ENCODE data around the gene CDCA4. TPM values are rescaled to one million over a fixed set of nuclear protein-coding genes. Genes with fewer than 3 reads are reported as not detected.

The CDCA4 gene
- total RNA-seq, 2 donors from 2014 or later: 12.3 to 17.6 TPM

GRCh38 chr14:104966261-104966865 is 54.5 kb downstream of the CDCA4 start:
- no peak overlapping the region for H3K4me3 ChIP-seq
- peaks cover 20% of the 10 kb centered on the region for H3K4me1 ChIP-seq (replicated peaks)
- no peaks in the 10 kb centered on the region for H3K27me3 ChIP-seq (replicated peaks; ENCODE audit: insufficient read depth)
- H3K27ac ChIP-seq: peak overlapping the region in 1 of 2 donors; percentile 83
- intact Hi-C loops (cut with DNase I): loop anchor here (5.0 kb wide), 1 partner anchor 34 kb away; no protein-coding TSS in a partner anchor
- WGBS: 79% methylated on average over 9 of the region's 9 CpGs
- DNase-seq (ENCODE audit: low spot score): no peak
- no peaks in the 10 kb centered on the region for H3K9me3 ChIP-seq
- no peaks in the 10 kb centered on the region for H3K36me3 ChIP-seq
- TF ChIP-seq POLR2A (IDR thresholded peaks at IDR 0.05): no peak
- TF ChIP-seq POLR2AphosphoS5 (IDR thresholded peaks at IDR 0.05): no peak
- no peak for TF ChIP-seq CTCF (IDR thresholded peaks at IDR 0.05)

DNA sequence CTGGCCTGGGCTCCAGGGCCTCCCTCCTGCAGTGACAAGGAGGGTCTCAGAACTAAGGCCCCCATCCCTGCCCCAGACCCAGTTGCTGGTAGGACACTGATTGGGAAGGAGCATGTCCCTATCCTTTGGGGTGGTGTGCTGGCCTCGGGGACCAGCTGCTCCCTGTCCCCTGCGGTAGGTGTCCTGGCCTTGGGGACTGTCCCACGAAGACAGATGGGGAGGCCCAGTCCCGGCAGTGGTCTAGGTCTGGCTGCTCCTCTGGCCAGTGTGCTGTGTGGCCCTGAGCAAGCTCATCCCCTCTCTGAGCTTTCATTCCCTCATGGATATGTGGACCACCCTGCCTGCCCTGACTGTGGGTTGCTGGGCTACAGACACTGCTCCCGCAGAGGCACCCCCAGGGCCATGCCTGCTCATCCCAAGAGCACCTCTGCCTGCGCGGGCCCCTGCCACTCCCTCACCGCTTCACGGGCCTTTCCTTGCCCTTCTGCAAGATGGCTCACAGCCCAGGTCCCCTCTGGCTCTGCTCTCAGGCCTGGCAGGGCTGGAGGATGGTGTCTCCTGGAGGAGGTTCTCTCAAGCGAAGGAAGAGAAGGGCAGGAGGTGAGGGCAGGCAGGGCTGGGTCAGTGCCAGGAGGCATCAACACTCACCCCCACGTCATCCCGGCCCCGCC is 55.2 kb downstream of the CDCA4 start:
- intact Hi-C loops (cut with DNase I): loop anchor here (5.0 kb wide), 1 partner anchor 33 kb away; no protein-coding TSS in a partner anchor
- no peak overlapping the region for H3K27ac ChIP-seq
- peaks cover 20% of the 10 kb centered on the region for H3K4me1 ChIP-seq (replicated peaks)
- DNase-seq (ENCODE audit: low spot score): no peak
- TF ChIP-seq POLR2AphosphoS5 (IDR thresholded peaks at IDR 0.05): no peak
- no peak for TF ChIP-seq POLR2A (IDR thresholded peaks at IDR 0.05)
- no peak for TF ChIP-seq CTCF (IDR thresholded peaks at IDR 0.05)
- WGBS: 83% methylated on average over 13 of the region's 13 CpGs
- H3K36me3 ChIP-seq: no peaks in the 10 kb centered on the region
- no peaks in the 10 kb centered on the region for H3K9me3 ChIP-seq
- no peak overlapping the region for H3K4me3 ChIP-seq
- H3K27me3 ChIP-seq (replicated peaks; ENCODE audit: insufficient read depth): no peaks in the 10 kb centered on the region

DNA sequence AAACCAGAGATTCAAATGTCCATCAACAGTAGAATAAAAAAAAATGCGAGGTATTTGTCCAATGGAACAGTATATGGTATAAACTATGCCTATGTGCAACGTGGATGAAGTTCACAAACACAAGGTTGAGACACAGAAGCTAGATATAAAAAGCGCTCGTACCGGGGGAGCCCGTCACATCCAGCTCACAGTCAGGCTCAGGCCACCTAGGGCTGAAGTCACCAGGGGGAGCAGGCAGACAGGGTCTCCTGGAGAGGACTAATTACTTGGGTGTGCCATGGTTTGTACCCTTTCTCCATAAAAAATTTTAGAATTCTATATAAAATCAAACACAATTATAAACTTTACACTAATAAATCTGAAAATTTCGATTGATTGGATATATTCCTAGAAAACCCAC is 56.3 kb downstream of the CDCA4 start:
- Histone ChIP-seq H3K36me3 (no peaks in the 10 kb centered on the region), H3K27me3 (replicated peaks; ENCODE audit: insufficient read depth) (no peaks in the 10 kb centered on the region), H3K4me3 (no peak overlapping the region), H3K27ac (no peak overlapping the region), H3K9me3 (no peaks in the 10 kb centered on the region), H3K4me1 (replicated peaks) (peaks cover 20% of the 10 kb centered on the region)
- 93% methylated on average over 7 of the region's 7 CpGs for WGBS
- no peak for DNase-seq (ENCODE audit: low spot score)
- intact Hi-C loops (cut with DNase I): no loop called here
- no peak for TF ChIP-seq POLR2A (IDR thresholded peaks at IDR 0.05)
- TF ChIP-seq CTCF (IDR thresholded peaks at IDR 0.05): no peak
- TF ChIP-seq POLR2AphosphoS5 (IDR thresholded peaks at IDR 0.05): no peak

Other genes with a start within 250 kb of the CDCA4 start
- gene AKT1, start 225.3 kb downstream of the CDCA4 start, total RNA-seq: 100 to 1,000 TPM; 154 to 200 TPM
- gene ZBTB42, start 220.0 kb downstream of the CDCA4 start, total RNA-seq: 10 to 100 TPM; 28.4 to 40.9 TPM
- gene CEP170B, start 155.8 kb downstream of the CDCA4 start, total RNA-seq: 10 to 100 TPM; 29.1 to 81.2 TPM
- 1 to 10 TPM; 1.2 to 5.4 TPM for gene PLD4, start 96.2 kb downstream of the CDCA4 start, total RNA-seq
- 10 to 100 TPM; 18.3 to 27.2 TPM for gene AHNAK2, start 42.7 kb downstream of the CDCA4 start, total RNA-seq
- gene CLBA1, start 35.3 kb downstream of the CDCA4 start, total RNA-seq: 10 to 100 TPM; 15.2 to 19.3 TPM
- 1 to 10 TPM in 1 of 2 donors, under 1 TPM in 1; 0.68 to 1.4 TPM for gene GPR132, start 44.3 kb upstream of the CDCA4 start, total RNA-seq
- 10 to 100 TPM; 26.8 to 30.5 TPM for gene JAG2, start 147.7 kb upstream of the CDCA4 start, total RNA-seq
- 10 to 100 TPM; 32.9 to 36.5 TPM for gene NUDT14, start 160.2 kb upstream of the CDCA4 start, total RNA-seq
- gene BTBD6, start 227.4 kb upstream of the CDCA4 start, total RNA-seq: 10 to 100 TPM; 60.0 to 82.5 TPM